ENCODE data around the gene NRG2.

NRG2 gene

DNA sequence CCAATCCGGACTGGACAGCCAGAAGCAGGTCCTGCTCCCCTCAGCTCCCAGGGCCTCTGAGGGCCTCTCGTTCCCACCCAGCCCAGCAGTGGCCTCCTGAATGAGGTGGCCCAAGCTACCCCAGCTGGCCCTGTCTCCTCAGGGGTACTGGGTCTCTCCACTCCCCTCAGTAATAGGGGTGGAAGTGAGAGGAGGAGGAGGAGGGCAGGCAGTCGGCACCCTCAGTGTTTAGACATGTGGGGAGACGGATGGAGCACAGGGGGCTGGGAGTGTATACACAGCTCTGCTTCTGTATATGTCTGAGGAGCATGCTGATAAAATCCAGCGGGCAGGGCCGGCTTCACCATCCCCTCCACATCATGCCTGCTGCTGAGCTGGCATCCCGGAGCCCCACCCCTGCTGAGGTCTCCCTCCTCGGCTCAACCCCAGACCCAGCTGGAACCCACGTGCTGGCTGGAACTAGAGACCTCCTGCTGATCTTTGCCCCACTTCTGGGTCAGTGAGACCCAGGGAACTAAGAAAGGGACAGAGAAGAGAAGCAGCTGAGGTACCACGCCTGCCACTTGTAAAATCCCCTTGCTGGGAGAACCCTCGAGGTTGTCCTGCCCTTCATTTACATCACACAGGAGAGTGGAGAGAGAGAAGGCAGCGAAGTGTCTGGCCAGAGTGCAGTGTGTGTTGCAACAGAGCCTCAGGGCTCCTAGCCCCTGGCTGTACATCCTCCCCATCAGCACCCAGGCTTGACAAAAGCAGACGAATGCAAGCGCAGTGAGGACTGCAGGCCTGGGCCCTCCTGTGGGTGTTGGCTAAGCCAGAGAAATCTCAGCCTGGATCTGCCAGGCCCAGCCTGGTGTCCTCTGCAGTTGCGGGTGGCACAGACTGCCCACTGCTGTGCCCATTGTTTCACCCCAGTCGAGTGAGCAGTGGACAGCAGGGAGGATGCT lies 170.0 kb downstream of the NRG2 start:
- no peak for DNase-seq

DNA sequence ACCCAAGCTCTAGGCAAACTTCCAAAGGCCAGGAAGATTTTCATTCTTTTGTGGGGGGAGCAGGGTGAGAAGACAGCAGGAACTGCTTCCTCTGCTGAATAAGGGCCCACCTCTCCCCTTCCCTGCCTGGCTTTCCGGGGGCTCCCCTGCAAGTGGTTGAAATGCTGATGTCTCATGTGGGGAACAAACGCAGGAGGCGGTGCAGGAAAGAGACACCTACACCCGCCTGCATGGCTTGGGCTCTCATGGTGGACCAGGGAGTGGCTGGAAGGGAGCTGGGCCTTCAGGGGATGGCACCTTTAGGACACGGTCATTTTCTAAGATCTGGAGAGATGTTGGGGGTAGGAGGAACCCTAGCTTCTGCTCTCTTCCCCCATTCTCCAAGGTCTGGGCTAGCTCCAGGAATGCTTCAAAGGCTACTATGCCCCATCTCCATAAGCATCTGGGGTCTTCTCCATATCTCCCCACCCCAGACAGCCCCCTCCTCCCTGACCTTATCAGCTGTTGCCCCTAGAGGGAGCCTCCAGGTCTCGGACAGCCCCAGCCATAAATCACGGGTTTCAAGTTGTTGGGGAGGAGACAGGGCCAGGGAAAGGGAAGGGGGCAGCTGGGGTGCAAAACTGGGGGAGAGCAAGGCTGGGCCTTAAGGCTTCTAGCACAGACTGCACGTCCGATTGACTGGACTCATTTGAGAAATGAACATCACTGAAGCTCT lies 170.9 kb downstream of the NRG2 start:
- DNase-seq, result no peak

DNA sequence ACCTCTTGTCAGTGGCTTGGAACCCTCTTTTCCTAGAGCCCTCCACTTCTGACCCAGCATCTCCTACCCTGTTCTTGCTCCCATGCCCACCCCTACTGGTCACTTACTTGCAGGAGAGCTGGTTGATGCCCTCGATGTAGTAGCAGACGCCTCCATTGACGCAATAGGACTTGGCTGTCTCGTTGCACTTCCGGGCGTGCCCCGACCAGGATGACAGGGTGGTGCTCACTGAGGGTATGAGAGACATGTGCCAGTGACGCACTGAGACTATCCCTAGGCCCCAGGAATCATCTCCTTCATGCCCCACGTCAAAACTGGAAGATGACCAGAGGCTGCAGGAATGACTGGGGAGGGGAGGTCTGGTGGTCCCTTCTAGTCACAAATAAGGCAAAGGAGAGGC lies 171.5 kb downstream of the NRG2 start:
- no peak for DNase-seq

DNA sequence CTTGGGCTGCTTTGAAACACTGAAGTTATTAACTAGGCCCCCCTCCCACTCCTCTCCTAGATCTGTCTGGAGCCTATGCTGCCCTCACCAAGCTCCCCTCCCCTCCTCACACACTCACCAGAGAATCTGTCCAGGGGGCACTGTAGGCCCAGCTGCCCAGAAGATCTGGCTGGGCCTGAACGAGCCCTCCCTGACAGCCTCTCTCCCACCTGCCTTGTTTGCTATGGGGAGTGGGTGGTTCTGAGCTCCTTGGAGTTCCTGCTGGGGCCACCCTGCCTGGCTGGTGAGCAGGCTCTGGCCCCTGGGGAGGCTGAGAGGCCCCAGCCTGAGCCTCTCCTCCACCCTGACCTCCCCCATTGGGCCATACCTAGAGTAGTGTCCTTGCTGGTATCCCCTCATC lies 172.4 kb downstream of the NRG2 start:
- no peak for DNase-seq

DNA sequence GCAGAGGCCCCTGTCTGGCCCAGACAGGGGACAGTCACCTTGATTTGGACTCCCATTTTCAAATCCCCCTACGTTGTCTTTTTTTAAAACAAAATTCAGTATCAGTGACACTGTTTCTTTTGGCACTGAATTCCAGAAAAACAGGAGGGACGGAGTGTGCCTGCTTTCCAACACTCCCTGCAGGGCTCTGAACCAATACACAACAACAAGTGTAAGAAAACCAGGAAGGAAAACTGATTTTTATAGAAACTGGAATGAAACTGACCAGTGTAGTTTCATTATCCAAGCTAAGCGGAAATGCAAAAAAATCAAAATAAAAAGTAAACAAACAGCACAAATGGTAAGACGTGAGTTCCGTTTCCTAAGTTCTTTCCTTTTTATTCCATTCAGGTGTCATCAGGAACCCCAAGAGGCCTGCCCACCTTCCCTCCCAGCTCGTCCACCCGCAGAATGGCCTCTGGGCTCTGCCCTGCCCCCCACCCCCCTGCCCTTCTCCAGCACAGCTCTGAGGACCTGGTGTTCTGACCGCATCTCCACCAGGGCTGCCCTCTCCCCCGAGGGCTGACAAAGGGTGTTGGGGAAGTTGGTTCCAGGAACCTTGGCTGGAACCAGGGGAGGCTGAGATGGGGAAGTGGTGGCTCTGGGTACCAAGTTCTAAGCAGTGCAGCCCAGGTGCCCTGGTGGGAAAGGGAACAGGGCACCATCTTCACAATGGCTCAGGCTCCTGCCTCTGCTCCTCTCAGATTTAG lies 173.9 kb downstream of the NRG2 start:
- no peak for DNase-seq

DNA sequence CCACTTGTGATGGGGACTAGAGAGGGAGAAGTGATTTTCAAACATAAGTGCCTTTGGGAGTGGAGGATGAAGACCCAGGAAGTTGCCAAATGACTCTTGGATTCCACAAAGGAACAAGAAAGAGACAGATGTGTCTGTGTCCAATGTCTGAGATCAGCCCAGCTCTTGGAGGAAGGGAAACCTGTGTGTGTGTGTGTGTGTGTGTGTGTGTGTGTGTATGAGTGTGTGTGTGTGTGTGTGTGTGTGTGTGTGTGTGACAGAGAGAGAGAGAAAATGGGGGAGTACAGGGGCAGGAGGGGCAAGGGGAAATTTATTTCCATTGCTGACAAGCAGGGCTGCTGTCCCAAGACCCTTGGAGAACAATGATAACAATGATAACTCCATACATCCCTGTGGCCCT lies 175.5 kb downstream of the NRG2 start:
- DNase-seq, result no peak

DNA sequence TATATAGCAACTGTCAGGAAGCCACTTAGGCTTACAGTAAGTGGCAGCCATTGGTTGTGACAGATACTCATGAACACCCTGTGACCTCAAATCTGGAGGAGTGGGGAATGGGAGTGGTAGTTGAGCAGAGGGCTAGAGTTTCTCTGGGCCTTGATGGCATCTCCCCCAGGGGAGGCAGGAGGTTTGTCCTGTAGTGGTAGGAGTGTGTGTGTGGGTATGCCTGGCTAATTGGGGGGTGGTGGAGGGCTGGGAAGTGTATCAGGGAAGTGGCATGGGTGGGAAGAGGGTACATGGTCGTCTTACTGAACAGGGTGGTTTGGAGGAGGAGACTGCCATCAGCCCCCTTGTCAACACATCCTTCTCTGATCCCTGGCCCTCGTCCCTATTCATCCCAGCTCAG lies 176.0 kb downstream of the NRG2 start:
- DNase-seq, result no peak

DNA sequence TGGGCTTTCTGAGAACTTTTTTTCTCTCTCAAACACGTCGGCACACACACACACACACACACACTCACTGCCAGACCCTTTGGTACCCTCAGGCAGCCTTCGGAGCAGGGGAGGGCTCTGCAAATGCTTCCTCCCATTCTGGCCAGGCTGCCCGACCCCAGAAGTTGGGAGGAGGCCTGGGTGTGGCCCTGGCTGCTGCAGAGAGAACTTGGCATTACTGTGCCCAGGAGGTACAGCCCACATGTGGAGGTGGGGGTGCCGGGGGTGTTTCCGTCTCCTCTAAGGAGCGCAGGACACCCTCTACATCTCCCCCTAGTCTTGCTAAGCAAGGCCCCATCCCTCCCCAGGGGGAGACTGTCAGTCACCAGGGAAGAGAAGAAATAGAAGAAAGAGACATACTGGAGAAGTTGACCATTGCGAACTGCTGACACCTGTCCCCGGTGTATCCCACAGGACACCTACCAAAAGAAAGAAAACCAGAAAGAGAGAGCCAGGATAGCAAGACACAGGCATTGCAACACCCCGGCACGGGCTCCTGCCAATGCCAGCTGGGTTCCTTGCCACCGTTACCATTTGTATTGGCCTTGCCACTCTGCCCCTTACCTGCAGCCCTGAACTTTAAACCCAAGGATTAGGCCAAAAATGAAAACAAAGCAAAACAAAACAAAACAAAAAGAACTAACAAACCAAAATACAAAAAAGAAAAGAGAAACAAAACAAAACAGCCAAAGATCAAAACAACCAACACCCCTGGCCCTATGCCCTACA lies 178.2 kb downstream of the NRG2 start:
- no peak for DNase-seq

DNA sequence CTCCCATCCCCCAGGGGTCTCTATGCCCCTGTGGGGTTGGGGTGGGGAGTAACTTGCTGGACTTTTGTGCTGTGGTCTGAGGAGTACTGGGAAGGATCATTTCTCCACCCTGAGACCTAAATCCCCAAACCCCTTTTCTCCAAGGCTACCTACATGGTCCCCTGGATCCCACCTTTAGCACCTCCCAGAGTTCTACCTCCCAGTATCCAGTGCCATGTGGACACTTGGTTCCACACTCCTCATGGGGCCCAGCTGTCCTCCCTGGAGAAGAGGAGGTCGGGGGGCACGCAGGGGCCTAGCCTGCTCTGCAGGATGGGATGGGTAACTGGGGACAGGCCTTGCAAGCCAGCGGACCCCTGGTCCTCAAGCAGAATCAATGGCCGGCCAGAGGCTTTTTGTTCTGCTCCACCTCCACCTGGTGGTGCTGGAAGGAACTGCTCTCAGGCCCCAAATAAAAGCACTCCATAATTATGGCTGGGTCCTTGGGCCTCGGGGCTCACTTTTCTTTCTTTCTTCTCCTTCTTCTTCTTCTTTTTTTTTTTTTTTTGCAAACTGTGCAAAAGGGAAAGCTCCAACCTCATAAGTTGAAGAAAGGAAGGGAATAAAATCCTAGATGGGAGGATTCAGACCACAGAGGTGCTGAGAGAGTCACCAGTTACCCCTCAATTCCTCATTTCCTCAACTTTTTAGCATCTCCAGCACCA lies 179.1 kb downstream of the NRG2 start:
- no peak for DNase-seq

DNA sequence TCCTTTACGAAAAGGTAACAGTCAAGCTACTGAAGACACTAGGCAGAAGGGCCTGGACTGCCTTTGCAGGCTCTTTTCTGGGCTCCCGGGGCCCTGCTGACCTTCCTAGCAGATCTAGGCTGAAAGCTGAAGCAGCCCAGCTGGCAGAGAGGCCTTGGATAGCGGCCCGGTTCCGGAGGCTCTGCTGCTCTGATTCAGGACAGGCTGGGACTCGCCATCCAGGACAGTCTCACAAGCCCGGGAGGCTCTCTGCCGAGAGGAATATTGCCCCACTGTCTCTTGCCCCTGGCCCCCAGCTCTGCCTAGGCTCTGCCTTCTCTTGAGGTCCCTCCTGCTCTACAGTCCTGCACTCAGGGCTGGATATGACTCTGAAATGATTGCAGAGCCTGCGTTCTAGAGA lies 179.7 kb downstream of the NRG2 start:
- DNase-seq, result no peak

DNA sequence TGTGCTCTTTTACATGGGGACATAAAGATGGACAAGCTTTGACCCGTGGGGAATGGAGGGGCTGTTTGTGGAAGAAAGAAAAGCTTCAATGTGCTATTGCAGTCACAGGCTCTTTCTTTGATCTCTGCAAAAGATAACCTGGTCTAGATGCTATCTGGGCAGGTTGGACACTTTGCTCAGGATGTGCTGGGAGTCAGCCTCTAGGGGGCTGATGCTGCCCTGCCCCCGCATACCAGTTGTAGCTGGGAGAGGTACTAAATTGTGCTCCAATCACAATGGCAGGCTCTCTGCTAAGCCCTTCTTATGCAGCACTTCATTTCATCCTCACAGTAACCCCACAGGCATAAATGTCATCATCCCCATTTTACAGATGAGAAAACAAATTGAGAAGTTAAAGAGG lies 180.3 kb downstream of the NRG2 start:
- no peak for DNase-seq

DNA sequence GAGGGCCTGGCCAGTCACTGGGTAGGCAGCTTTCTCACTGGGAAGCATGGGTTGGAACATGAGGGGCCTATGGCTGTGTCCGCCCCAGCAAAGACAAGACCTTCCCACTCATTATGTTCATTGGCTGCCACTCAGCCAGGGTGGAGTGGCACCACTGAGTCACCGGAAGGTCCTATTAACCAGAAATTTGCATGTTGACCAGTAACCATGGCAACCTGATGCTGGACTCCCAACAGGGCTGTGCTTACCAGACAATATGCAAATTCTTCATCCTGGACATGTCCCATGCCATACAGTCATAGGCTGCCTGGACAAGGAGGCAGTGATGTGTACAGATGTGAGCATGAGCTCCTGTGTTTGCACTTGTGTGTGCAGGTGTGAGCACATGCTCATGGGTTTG lies 180.8 kb downstream of the NRG2 start:
- no peak for DNase-seq

DNA sequence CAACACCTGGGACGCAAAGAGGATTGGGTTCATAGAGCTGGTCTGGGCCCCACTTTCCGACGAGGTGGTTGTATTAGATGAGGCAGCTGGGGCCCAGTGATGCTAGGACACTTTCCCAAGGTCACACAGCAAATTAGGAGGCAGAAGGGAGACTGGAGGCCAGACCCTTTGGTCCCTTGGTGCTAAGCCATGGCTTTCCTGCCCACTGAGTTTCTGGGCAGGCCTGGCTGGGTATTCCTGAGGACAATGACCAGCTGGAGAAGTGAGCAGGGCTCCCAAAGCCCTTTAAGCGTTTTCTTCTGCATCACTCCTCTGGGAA lies 181.3 kb downstream of the NRG2 start:
- DNase-seq, result no peak

DNA sequence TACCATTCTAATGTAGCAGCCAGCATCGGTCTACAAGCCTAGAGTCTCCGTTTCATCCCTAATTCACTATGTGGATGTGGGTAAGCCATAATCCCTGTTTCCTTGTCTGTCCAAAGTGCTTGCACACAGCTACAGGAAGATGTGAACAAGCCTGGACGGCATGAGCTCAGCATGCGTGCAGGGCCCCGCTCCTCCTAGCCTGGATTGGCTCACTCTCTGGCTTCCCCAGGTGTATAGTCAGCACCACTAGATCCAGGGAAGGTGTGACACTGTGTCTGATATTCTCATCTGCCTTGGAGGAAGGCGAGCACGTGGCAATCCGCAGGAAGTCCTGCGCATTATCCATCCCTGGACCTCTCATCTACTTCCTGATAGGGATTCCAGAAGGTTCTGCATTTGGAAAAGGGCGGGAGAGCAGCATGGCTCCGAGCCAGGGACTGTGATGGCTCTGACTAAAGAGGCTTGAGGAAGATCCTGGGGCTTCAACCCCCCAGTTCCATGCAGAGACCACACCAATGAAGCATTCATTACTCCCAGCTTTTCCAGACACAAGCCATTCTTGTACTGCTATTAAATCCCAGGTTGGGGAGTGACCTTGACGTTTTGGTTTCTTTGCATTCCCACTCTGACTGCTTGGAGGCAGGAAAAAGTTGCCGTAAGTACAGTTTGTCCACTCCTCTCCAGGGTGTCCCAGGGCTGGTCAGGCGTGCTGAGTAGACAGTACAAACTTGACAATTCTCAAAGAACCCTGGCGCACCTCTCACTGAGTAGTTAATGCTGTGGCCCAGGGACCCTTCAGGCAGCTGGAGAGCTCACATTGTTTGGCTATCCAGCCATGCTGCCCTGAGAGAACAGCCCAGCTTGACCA lies 181.8 kb downstream of the NRG2 start:
- no peak for DNase-seq

DNA sequence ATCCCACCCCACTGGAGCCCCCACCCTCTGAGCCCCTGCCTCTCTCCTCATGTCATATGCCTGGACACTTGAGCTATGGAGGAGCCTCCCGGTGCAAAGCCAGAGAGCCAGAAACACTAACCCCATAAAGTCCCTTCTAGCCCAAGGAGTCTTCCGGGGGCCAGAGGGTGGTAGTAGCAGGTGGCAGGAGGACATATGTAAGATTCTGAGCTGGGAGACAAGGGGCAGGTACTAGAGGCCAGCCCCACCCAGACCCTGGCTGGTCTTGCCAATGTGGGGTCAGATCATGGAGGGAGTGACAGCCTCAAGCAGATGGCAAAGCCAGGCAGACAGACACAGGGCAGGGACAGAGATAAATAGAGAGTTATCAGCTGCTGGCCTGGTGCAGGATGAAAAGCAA lies 184.1 kb downstream of the NRG2 start:
- DNase-seq, result no peak

DNA sequence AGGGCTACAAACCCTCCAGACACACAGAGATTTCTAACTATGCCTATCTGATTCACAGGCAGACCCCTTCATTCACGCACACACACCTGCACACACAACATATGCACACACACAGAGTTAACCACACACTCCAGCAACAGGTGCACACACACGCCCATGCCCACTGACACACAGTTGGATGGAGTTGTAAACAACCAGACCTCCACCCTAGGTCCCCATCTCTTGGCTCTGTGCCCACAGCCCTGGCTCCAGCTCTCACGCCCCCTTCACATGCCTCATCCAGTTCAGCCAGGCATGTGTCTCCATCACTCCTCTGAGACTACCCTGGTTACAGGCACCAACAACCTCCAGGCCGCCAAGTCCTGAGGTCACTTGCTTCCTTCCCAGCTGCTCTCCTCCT lies 186.4 kb downstream of the NRG2 start:
- DNase-seq, result no peak

DNA sequence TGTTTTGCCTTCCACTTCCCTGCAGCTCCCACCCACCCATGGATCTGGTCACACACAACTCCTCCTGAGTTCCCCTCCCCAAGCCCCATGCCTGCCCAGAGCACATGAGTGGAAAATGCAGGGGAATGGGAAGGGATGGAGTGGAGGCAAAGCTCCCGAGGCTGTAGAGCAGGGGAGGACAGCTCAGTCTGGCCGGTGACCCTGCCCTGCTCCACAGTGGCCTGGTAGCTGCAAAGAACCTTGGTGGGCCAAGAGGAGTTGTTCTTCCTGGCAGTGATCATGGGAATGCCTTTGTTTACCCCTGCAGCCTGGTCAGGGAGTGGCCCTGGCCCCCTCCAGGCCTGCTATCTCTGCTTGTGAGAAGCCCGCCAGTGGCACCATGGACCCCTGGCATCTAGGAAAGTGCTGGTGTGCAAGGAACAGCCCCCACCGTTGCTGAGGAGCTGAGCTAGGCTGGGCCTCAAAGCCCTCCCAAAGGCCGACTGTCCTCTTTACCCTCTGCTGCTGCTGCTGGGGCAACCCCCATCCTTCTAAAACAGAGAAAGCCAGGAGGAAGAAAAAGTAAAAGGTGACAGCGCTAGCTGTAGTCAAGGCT lies 187.1 kb downstream of the NRG2 start:
- DNase-seq, result no peak

DNA sequence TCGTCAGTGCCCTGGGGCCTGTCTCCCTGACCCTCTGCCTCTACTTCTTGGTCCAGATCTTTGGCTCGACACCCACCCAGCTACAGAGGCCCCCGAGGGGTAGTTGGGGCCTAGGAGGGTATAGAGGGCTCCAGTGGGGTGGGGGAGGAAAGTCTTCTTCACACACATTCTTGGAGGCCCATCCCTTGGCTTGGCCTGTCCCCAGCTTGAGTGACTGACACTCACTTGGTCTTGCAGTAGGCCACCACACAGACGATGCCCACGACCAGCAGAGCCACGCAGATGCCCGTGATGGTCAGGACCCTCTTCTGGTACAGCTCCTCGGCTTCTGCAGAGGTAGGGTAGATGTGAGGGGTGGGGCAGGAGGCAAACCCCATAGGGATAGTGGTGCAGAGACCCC lies 187.6 kb downstream of the NRG2 start:
- DNase-seq, result no peak

DNA sequence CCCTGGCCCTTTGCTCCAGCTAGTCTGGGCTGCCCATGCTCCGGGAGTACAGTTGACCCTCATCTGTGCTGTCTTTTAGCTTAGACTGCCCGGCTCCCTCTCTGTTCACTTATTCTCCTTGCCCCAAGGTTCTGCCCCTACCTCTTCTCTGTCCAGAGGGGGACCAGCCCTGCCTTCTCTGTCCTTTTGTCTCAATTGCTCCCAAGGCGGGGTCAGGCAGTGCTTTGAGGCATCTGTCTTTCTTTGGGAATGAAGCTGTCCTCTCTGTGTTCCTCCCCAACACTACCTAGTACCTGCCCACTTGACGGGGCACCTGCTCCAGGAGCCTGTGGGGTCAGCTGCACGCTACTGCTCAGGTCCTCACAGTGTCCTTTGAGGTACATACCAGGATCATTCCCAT lies 188.1 kb downstream of the NRG2 start:
- DNase-seq, result no peak

DNA sequence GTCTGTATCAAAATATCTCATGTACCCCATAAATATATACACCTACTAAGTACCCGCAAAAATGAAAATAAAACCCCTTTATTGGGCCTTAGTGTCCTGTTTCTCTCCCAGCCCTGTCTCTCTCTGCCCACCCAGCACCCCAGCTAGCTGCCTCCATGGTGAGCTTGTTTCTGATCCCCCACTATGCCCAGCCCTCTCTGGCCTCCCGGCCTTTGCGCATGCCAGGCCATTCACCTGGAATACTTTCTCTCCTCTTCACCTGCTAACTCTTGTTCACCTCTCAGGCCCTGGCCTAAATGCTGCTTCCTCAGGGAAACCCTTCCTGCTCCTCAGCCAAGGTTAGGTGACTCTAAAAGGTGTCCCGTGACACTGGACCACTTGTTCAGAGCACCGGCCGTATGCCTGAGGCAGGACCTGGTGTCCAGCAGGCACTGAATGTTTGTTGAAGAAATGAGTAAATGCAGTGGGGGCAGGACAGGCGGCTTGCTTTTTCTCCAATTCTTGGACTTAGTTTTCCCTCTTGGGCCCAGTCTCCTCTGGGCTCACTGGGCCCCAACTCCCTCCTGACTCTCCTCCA lies 189.0 kb downstream of the NRG2 start:
- no peak for DNase-seq

DNA sequence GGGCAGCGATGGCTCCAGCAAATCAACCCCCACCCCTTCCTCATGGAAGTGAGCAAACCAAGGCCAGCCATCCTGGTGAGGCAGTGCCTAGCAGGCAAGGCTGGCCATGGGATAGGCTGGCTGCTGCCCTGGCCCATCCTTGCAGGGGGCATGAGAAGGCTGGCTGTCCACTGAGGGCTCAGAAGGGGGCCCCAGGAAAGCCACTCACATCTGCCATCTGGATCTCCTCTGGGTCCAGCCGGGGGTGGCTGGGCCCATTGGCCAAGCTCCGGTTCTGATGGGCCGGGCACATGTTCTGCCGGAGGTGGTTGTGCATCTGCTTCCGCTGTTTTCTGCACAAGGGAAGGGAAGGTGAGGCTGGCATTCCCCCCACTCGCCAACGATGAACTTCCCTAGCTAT lies 190.4 kb downstream of the NRG2 start:
- DNase-seq, result no peak
